ENCODE data around the gene KCNV2.
"Not testable (repeated sequence)": the region's sequence is repeated elsewhere in the genome, so short reads cannot be mapped to it uniquely, and the experiment has no call there.

Gene KCNV2

GRCh38 chr9:2717385-2717784, at the start of gene KCNV2:
TSS of gene KCNV2 (plus strand) at chr9:2717510. CDS start at chr9:2717740, 230 bp downstream.
- no peak for DNase-seq

GRCh38 chr9:2673161-2673560, 44.1 kb upstream of the KCNV2 start:
- DNase-seq, result no peak

DNA sequence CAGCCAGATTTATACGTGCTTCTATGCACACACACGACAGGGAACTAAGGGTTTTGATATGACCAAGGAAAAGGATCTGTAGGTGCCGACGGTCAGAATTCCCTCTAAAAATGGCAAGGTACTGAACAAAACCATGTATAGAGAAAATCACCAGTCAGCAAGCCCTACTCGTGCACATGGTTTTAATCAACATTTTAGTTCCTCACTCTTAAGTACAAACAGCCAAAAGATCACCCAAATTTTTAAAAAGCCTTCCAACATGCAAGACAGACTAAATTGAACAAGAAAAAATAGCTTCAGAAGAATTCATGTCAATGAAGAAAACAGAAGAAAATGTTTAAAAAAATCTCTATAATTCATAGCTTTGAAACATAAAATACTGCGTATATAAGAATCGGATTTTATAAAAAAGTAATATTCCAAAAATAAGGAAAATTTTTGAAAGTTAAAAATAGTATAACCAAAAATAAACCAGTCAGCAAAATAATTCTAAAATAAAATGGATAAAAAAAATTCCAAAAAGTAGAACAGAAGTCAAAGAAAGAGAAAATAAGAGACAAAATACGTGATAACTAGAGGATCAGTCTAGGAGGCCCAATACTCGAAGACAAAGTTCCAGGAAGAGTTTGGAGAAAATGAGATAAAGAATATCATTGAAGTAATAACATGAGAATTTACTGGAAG, 43.0 kb upstream of the KCNV2 start:
- DNase-seq, result no peak

- DNase-seq, result no peak
Observed at GRCh38 chr9:2675834-2676233, 41.5 kb upstream of the KCNV2 start.

- no peak for DNase-seq
Observed at GRCh38 chr9:2676466-2676865, 40.8 kb upstream of the KCNV2 start.

DNA sequence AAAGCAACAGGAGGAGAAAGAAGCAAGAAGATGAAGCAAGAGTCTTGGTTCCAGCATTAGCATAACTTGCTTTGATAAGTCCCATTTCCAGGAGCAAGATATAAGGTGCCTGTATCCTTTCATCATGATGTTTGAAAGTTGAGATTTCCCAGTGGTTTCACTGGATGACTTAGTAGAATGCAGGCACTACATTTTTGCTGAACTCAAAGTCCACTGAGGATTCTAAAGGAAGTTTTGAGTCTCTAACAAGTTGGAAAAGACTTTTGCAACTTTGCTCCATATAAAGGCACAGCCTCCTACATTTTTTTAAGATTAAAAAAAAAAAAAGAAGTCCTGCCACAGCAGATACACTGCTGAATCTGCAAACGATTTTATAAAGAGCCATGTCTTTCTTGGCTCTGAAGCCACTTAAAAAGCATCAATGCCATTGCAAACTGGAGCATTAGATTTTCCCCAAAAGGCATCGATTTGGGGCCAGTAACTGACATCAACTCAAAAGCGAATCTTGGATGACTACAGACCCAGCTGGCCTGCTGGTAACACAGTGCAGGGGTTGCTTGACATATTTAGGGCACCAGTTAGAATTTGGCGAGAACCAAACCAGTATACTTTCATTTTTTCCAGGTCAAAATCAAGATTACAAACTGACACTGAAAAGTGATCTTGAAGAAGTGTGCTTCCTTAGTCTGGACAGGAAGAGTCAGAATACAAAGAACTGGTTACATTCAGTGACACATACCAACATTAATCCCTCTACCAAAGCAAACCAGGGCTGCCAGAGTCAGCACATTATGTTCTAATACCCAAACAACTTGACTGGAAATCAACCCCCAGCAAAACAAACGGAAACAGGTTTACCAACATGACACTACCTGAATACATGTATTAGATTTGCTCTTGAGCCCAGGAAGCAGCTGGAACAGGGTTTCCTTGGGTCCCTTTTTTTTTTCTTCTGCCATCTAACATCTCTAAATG, 39.1 kb upstream of the KCNV2 start:
- DNase-seq, result no peak

GRCh38 chr9:2679011-2679410, 38.3 kb upstream of the KCNV2 start:
- DNase-seq, result no peak

- DNase-seq, result no peak
Observed at GRCh38 chr9:2681981-2682380, 35.3 kb upstream of the KCNV2 start.

GRCh38 chr9:2686911-2687310, 30.4 kb upstream of the KCNV2 start:
- no peak for DNase-seq

GRCh38 chr9:2688636-2689035, 28.7 kb upstream of the KCNV2 start:
- DNase-seq, result no peak

DNA sequence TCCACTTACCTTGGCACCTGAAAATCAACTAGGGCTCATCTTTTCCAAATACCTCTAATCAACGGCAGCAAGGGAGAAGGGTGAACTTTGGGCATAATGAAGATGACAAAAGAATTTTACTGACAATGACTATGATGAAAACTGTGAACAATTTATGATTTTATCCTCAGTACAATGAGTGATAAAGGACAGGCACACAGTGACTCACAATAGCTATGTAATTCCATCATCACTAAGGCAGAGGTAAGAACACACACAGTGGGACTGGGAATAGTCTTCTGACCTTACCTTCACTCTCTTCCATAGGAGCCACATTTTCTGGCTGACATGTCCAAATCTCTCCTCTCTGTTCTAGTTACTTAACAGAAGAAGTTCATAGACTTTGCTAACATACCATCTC, 26.1 kb upstream of the KCNV2 start:
- DNase-seq, result no peak

DNA sequence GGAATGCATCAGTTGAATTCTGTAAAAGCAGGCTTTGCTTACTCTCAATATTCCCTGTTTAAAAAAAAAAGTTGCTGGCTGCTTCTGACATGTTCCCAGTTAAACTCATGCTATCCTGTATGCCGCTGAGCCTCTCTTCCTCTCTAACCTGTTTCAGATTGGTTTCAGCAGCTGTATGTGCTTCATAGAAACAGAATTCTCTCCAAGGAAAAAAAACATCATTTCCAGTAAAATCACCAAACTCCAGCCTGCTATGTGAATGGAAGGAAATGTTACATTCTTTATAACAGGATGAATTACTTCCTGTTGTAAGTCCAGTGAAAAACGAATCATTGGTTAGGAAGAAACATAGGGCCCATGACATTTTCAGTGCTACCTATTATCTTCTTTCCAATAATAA, 25.7 kb upstream of the KCNV2 start:
- DNase-seq, result no peak

DNA sequence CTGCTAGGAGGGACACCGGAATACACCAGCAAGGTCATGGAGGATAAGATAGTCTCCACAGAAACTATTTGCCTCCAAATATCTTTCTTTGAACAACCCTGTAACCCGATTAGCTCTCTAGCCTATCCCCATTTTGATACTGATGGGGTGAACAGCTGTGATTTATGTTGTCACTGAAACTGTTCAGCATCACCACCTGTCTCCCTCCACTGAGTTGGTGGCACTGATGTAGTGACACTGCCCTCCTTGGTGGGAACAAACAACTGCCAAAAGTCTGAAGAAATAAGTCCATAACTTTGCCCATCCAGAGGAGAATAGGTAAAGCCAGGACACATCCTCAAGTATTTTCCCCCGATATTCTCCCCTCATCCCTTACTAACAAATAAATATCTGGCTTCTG, 24.3 kb upstream of the KCNV2 start:
- no peak for DNase-seq

GRCh38 chr9:2697492-2697891, 19.8 kb upstream of the KCNV2 start:
- no peak for DNase-seq

GRCh38 chr9:2700398-2700797, 16.9 kb upstream of the KCNV2 start:
- DNase-seq, result no peak

GRCh38 chr9:2700909-2701550, 16.3 kb upstream of the KCNV2 start:
- DNase-seq, result no peak

GRCh38 chr9:2704504-2704903, 12.8 kb upstream of the KCNV2 start:
- no peak for DNase-seq

DNA sequence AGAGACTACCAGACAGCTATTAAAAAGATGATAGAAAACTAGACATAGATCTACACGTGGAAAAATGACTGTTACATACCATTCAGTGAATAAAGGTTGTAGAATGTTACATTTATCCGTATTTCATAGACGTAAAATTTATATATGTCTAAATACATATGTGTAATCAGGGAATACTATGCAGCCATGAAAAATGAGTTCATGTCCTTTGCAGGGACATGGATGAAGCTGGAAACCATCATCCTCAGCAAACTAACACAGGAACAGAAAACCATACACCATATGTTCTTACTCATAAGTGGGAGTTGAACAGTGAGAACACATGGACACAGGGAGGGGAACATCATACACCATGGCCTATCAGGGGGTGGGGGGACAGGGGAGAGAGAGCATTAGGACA, 10.1 kb upstream of the KCNV2 start:
- DNase-seq, result not testable (repeated sequence)

DNA sequence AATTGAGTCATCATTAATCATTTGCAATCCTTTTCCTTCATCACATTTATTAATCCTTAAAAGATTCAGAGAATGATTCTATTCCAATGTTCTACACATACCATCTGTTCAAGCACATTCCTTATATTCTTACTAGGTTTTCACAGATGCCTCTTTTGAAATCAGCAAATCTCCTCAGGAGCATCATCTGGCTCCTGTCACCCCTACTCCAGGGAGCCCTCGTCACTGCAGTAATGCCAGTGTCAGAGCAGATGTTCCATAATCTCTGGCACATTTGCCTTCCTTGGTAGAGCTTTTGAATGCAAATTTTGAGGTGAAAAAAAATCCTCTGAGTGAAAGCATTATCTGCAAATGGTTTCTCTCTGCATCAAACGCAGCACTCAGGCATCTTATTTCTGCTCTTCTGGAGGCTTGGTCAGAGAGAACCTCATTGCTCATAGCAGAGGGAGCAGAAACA, 7.6 kb upstream of the KCNV2 start:
- DNase-seq, result no peak

GRCh38 chr9:2711716-2712115, 5.6 kb upstream of the KCNV2 start:
- no peak for DNase-seq

DNA sequence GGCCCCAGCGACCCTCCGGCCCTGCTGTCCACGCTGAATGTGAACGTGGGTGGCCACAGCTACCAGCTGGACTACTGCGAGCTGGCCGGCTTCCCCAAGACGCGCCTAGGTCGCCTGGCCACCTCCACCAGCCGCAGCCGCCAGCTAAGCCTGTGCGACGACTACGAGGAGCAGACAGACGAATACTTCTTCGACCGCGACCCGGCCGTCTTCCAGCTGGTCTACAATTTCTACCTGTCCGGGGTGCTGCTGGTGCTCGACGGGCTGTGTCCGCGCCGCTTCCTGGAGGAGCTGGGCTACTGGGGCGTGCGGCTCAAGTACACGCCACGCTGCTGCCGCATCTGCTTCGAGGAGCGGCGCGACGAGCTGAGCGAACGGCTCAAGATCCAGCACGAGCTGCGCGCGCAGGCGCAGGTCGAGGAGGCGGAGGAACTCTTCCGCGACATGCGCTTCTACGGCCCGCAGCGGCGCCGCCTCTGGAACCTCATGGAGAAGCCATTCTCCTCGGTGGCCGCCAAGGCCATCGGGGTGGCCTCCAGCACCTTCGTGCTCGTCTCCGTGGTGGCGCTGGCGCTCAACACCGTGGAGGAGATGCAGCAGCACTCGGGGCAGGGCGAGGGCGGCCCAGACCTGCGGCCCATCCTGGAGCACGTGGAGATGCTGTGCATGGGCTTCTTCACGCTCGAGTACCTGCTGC, 839 bp downstream of the KCNV2 start:
- no peak for DNase-seq

DNA sequence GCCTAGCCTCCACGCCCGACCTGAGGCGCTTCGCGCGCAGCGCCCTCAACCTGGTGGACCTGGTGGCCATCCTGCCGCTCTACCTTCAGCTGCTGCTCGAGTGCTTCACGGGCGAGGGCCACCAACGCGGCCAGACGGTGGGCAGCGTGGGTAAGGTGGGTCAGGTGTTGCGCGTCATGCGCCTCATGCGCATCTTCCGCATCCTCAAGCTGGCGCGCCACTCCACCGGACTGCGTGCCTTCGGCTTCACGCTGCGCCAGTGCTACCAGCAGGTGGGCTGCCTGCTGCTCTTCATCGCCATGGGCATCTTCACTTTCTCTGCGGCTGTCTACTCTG, 1.4 kb downstream of the KCNV2 start:
- no peak for DNase-seq

DNA sequence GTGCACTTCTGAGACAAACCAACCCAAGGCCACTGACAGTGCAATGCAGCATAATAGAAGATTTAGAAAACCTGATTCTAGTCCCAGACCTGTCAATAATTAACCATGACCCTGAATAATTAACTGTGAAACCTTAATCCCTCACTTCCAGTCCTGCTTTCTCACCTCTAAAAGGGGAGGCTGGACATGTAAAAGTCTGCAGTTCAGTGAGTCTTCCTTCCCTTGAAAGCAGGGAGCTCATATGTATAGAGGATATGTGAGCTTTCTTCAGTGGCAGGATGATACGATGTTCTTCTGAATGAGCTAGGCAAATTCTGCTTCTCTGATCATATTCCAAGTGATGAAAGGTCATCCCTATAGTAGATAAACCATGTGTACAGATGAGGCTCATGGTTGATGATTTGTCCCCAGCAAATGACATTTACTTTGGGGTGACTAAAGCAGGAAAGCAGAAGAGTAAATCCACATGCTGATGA, 2.9 kb downstream of the KCNV2 start:
- DNase-seq, result no peak
